GM23248 (cell line): ENCODE measurements around the gene SLC16A8. TPM values are rescaled to one million over a fixed set of nuclear protein-coding genes. Genes with fewer than 3 reads are reported as not detected.

Source experiments
- DNase-seq: peaks from one replicate; pipeline ENCODE4 v3.0.0-alpha.2; 2015
- H2AFZ ChIP-seq: fragments of 200-600 bp; sonication (generic); 2 replicates; pipeline ENCODE4 v1.6.1; 2016; ENCODE audit warnings: antibody characterized with exemption
- H3F3A ChIP-seq: fragments of 200-600 bp; sonication (generic); 2 replicates; pipeline ENCODE4 v1.6.1; 2016; ENCODE audit warnings: mild to moderate bottlenecking, antibody characterized with exemption, mixed run types; ENCODE audit not compliant: insufficient read depth
- H3K27ac ChIP-seq: fragments of 200-600 bp; sonication (generic); 2 replicates; pipeline ENCODE4 v1.5.1; 2016; ENCODE audit warnings: mild to moderate bottlenecking
- H3K27me3 ChIP-seq: fragments of 200-600 bp; sonication (generic); replicated peaks from 2 replicates; pipeline ENCODE4 v1.6.1; 2016; ENCODE audit warnings: mild to moderate bottlenecking; ENCODE audit not compliant: insufficient read depth
- H3K36me3 ChIP-seq: fragments of 200-600 bp; sonication (generic); 2 replicates; pipeline ENCODE4 v1.6.1; 2016; ENCODE audit warnings: low read depth, mild to moderate bottlenecking
- H3K4me1 ChIP-seq: fragments of 200-600 bp; sonication (generic); 2 replicates; pipeline ENCODE4 v1.6.1; 2016; ENCODE audit warnings: mild to moderate bottlenecking; ENCODE audit not compliant: insufficient read depth
- H3K4me2 ChIP-seq: fragments of 200-600 bp; sonication (generic); one replicate; pipeline ENCODE4 v1.6.1; 2016; ENCODE audit warnings: mild to moderate bottlenecking; ENCODE audit not compliant: unreplicated experiment
- H3K4me3 ChIP-seq: fragments of 200-600 bp; sonication (generic); 2 replicates; pipeline ENCODE4 v1.5.1; 2016; ENCODE audit warnings: mild to moderate bottlenecking
- H3K79me2 ChIP-seq: fragments of 200-600 bp; sonication (generic); 2 replicates; pipeline ENCODE4 v1.6.1; 2016; ENCODE audit warnings: mild to moderate bottlenecking; ENCODE audit not compliant: insufficient read depth
- H3K9ac ChIP-seq: fragments of 200-600 bp; sonication (generic); 2 replicates; pipeline ENCODE4 v1.6.1; 2016; ENCODE audit warnings: mild to moderate bottlenecking
- H3K9me2 ChIP-seq: fragments of 200-600 bp; sonication (generic); 2 replicates; pipeline ENCODE4 v1.6.1; 2016; ENCODE audit warnings: mixed run types, mild to moderate bottlenecking, moderate library complexity; ENCODE audit not compliant: insufficient read depth
- H3K9me3 ChIP-seq: fragments of 200-600 bp; sonication (generic); one replicate; pipeline ENCODE4 v1.6.1; 2017; ENCODE audit warnings: low read depth
- H4K20me1 ChIP-seq: fragments of 200-600 bp; sonication (generic); 2 replicates; pipeline ENCODE4 v1.6.0; 2016; ENCODE audit not compliant: insufficient read depth
- EZH2 ChIP-seq: fragments of 200-600 bp; sonication (generic); IDR thresholded peaks from 2 replicates; pipeline ENCODE4 v1.6.1; 2018; ENCODE audit warnings: antibody characterized with exemption, mild to moderate bottlenecking; ENCODE audit not compliant: insufficient read depth, poor library complexity, severe bottlenecking
- EZH2phosphoT487 ChIP-seq: fragments of 200-600 bp; sonication (generic); IDR thresholded peaks from 2 replicates; pipeline ENCODE4 v1.6.1; 2018; ENCODE audit warnings: antibody characterized with exemption, moderate library complexity, mild to moderate bottlenecking, low read depth; ENCODE audit not compliant: insufficient read depth
- whole genome bisulfite sequencing, 2 experiments: methylation state at CpG; one replicate each; pipeline ENCODE4 v1.1.6; 2015 to 2017; ENCODE audit warnings: low lambda C conversion rate in 2 of 2, low coverage in 1 of 2; ENCODE audit errors: missing lambda C conversion rate in 2 of 2; 5-methylcytosine and 5-hydroxymethylcytosine counted together
- in situ Hi-C: fragments of 300-500 bp; cut with MboI; formaldehyde crosslinking; loops from 2 replicates; pipeline ENCODE4 v1.15.0; 2020
- polyA plus RNA-seq: library from polyadenylated mRNA; unstranded; fragments of >200 nt; fragmentation: Nextera tagmentation; extraction: Ambion mirVana; gene quantifications from 2 replicates; pipeline ENCODE4 v1.2.1, GENCODE V29; 2016
- total RNA-seq: library from RNA; depleted of rRNA; stranded (reverse); fragments of >200 nt; shearing (Covaris generic); gene quantifications from 2 replicates; pipeline ENCODE4 v1.2.3, GENCODE V29; 2014

The SLC16A8 gene
- total and polyA plus RNA-seq, 2 experiments from 2014 or later, result 1.3 to 1.4 TPM

GRCh38 chr22:38131399-38131798, 47.4 kb upstream of the SLC16A8 start:
- WGBS, 2 experiments, result 24 to 27% methylated on average over 2 of the region's 2 CpGs
- Histone ChIP-seq H3K79me2 (no peaks in the 10 kb centered on the region), H4K20me1 (no peaks in the 10 kb centered on the region), H3K4me1 (peaks cover 11% of the 10 kb centered on the region), H3K9me3 (no peaks in the 10 kb centered on the region), H3K27ac (no peak overlapping the region), H3K36me3 (no peaks in the 10 kb centered on the region), H3K9ac (no peak overlapping the region), H3K4me2 (no peak overlapping the region), H3K4me3 (no peak overlapping the region), H3K9me2 (no peaks in the 10 kb centered on the region), H2AFZ (no peak overlapping the region), H3F3A (peaks cover 4% of the 10 kb centered on the region; the same call in 1 of the 2 replicates), H3K27me3 (no peaks in the 10 kb centered on the region)
- DNase-seq, result no peak
- no peak for TF ChIP-seq EZH2
- TF ChIP-seq EZH2phosphoT487, result no peak
- in situ Hi-C loops, result no loop called here

GRCh38 chr22:38129856-38130255, 45.9 kb upstream of the SLC16A8 start:
- H4K20me1 ChIP-seq, result no peaks in the 10 kb centered on the region
- no peaks in the 10 kb centered on the region for H3K79me2 ChIP-seq
- no peak for TF ChIP-seq EZH2phosphoT487
- TF ChIP-seq EZH2, result no peak
- H3K4me2 ChIP-seq, result no peak overlapping the region
- H3K9ac ChIP-seq, result no peak overlapping the region
- 86% methylated on average over 8 to 9 of the region's 9 CpGs for WGBS, 2 experiments
- in situ Hi-C loops, result no loop called here
- H3K4me1 ChIP-seq, result 0 out of 2 replicates have a peak, but pooled peaks cover under 1% of the 10 kb centered on the region
- no peak for DNase-seq
- no peaks in the 10 kb centered on the region for H3K9me3 ChIP-seq
- H3K27me3 ChIP-seq, result no peaks in the 10 kb centered on the region
- no peaks in the 10 kb centered on the region for H3K9me2 ChIP-seq
- H3K27ac ChIP-seq, result no peak overlapping the region
- H3F3A ChIP-seq, result no peaks in the 10 kb centered on the region
- H3K36me3 ChIP-seq, result no peaks in the 10 kb centered on the region
- H3K4me3 ChIP-seq, result no peak overlapping the region
- no peak overlapping the region for H2AFZ ChIP-seq

- no peaks in the 10 kb centered on the region for H3K79me2 ChIP-seq
- no peak overlapping the region for H3K27ac ChIP-seq
- no peaks in the 10 kb centered on the region for H4K20me1 ChIP-seq
- H3K27me3 ChIP-seq, result no peaks in the 10 kb centered on the region
- H2AFZ ChIP-seq, result no peak overlapping the region
- TF ChIP-seq EZH2phosphoT487 (no peak), EZH2 (no peak)
- 83 to 85% methylated on average over 10 of the region's 10 CpGs for WGBS, 2 experiments
- H3K9me3 ChIP-seq, result no peaks in the 10 kb centered on the region
- no peak overlapping the region for H3K9ac ChIP-seq
- H3K4me2 ChIP-seq, result no peak overlapping the region
- no peaks in the 10 kb centered on the region for H3K9me2 ChIP-seq
- no peaks in the 10 kb centered on the region for H3K36me3 ChIP-seq
- in situ Hi-C loops, result no loop called here
- no peak for DNase-seq
- no peaks in the 10 kb centered on the region for H3F3A ChIP-seq
- H3K4me1 ChIP-seq, result no peaks in the 10 kb centered on the region
- H3K4me3 ChIP-seq, result no peak overlapping the region
Observed at GRCh38 chr22:38129021-38129420, 45.0 kb upstream of the SLC16A8 start.

- Histone ChIP-seq H3K79me2 (no peaks in the 10 kb centered on the region), H2AFZ (no peak overlapping the region), H3K27ac (no peak overlapping the region), H3K9me2 (no peaks in the 10 kb centered on the region), H3K4me3 (no peak overlapping the region), H3K9ac (no peak overlapping the region), H3K9me3 (no peaks in the 10 kb centered on the region), H3K4me1 (no peaks in the 10 kb centered on the region), H3K27me3 (no peaks in the 10 kb centered on the region), H4K20me1 (no peaks in the 10 kb centered on the region), H3F3A (no peaks in the 10 kb centered on the region), H3K4me2 (no peak overlapping the region), H3K36me3 (no peaks in the 10 kb centered on the region)
- TF ChIP-seq EZH2phosphoT487 (no peak), EZH2 (no peak)
- in situ Hi-C loops, result no loop called here
- no peak for DNase-seq
- 90 to 91% methylated on average over 6 to 9 of the region's 9 CpGs for WGBS, 2 experiments
Observed at GRCh38 chr22:38127869-38128268, 43.9 kb upstream of the SLC16A8 start.
